CD4-positive, alpha-beta T cell treated with Interleukin-21 for 1 hour (primary cell): ENCODE measurements around the gene JOSD2.
"Not testable (repeated sequence)": the region's sequence is repeated elsewhere in the genome, so short reads cannot be mapped to it uniquely, and the experiment has no call there.

Experiments used
- DNase-seq: peaks from one replicate; pipeline ENCODE4 v3.0.0-alpha.2; 2020

The JOSD2 gene

DNA sequence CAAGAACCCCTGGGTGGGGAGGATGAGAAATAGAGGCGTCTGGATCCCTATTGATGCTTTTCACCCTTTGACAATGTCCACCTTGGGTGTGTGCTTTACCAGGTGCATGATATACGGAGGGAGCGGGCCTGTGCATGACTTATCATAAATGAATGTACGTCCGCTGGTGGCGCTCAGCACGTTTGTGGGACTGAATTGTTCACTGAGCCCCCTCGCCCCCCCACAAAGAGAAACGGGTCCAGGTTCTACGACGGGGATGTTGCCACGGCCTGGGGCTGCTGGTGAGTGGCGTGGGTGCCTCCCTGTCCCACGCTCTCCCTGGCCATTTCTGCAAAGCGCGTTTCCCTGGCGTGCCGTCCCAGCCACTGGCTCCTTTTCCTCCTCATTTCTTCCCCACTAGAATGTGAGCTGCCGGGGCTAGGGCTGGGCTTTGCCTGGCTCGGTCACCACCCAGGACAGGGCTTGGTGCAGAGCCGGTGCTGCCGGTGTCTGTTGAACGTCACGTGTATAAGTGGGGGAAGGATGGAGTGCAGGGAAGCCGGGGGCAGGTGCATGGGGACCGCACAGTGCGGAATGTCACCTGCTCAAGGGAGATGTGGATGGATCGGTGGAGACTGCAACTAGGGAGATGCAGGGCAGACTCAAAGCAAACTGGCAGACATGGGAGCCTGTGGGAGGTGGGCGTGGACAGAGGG, 35.7 kb upstream of the JOSD2 start:
- DNase-seq, result no peak

DNA sequence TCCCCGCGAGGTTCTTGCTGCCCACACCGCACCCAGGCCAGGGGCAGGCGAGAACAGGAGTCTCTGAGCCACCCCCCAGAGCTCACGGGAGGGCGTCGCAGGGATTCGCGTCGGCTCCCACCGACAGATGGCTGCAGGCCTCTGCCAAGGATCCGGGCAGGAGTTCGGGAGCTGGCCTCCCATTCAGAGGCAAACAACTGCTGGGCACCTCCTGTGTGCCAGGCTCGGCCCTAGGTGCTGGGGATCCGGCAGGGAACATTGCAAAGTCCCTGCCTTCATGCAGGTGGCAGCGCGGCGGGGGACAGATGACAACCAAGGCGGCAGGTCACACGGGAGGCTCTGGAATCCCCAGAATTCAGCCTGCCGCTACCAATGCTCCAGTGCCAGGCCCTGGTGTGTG, 32.0 kb upstream of the JOSD2 start:
- no peak for DNase-seq

DNA sequence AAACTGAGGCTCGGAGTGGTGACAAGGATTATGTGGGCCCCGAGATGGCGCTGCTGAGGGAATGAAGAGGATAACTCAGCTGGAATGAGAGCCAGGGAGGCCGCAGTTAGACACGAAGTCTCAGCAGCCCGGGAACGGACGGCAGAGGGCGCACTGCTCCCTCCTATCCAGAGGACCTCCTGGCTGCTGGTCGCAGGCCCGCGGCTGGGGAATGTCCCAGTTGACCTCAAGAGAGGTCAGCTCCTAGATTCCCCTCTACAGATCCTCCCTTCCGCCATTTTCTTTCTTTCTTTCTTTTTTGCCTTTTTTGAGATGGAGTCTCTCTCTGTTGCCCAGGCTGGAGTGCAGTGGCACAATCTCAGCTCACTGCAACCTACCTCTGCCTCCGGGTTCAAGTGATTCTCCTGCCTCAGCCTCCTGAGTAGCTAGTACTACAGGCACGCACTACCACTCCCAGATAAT, 26.8 kb upstream of the JOSD2 start:
- peak; percentile 50 for DNase-seq

DNA sequence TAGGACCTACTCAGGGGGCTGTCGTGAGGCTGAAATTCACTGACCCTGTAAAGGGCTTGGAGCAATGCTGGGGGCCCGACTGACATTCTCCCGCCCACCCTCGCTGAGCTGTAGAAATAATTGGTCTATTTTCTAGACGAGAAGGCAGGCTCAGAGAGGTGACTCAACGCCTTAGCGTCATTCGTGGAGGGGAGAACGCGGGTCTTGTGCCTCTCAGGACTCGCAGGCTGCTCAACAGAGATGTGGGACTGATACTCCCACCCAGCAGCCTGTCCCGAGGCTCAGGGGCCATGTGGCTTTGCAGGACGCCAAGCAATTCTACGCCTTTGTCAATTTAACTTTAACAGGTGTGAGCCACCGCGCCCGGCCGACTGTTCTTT, 26.3 kb upstream of the JOSD2 start:
- no peak for DNase-seq

DNA sequence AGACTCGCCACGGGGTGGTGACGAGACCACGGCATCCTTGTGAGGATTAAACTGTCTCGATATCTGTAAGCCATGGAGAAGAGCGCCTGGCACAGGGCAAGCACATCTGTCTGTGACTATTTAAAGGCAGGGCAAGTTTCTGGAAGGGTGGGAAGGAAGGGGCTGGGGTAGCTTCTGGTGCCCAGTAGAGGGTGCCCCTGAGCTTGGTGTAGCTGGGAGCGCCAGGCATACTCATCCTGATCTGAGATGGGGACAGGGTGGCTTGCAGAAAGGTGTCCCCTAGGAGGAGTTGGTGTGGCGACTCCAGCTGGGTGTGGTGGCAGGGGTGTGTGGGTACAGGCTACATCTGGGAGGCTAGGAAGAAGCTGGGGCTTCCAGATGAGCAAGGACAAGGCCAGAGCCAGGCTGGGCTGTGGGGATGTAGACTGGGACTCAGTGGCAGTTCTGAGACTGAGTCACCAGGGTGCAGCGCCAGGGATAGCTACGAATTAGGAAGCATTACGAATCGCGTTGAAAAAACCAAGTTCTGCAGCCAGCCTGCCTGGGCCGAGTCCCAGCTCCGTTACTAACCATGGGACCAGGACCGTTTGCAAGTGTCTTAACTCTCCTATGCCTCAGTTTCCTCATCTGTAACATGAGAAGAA, 25.8 kb upstream of the JOSD2 start:
- DNase-seq, result no peak

DNA sequence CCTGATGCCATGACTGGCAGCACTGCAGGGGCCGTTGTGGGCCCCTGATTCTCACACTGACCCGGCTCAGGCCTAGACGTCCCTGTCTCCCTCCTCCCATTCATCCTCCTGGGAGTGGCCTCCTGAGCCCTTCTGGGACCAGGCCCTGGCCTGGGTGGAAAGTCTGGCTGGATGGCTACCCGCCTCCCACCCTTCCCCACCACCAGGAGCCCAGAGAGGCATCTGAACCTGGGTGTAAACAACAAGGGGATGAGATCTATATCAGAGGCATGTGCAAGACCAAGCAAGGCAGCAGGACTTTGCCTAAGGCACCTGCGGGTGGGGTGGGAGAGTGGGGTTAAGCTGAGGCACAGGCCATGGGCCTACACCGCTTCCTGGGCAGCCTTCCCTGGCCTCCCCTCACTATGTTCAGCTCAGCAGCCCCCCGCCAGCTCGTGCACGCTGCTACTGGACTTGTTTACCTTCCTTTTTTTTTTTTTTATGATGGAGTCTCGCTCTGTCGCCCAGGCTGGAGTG, 24.7 kb upstream of the JOSD2 start:
- no peak for DNase-seq

DNA sequence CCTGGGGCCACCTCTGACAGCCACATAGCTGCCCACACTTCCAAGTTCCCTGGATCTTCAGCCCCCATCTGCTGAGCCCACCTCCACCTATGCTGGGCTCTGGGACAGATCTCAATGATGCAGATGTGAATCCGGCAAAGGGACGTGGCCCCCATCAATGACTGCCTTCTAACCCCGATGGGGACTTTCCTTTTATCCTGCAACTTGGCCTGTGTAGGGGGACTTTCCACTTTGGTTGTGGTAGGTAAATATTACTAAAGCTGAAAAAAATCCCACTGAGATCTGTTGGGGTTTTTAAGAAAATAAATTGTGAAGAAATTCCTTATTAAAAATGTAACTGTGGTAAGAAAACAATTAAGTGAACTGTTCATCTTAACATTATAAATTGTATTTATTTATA, 23.5 kb upstream of the JOSD2 start:
- DNase-seq, result no peak

DNA sequence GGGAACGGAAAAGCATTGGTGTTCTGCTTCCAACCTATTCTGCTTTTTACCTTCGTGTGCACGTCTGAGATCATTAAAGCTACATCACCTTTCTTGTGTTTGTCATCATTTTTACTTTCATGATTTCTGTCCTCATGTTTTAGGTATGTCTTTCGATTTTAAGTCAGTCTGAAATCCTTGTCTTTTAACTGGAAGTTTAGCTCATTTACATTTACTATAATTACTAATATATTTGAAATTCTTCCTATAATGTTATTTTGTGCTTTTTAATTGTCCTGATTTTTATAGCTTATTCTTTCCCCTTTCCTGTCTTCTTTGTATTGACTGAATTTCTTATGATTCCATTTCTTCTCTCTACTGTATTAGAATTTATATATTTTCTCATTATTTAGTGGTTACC, 22.0 kb upstream of the JOSD2 start:
- DNase-seq, result no peak

DNA sequence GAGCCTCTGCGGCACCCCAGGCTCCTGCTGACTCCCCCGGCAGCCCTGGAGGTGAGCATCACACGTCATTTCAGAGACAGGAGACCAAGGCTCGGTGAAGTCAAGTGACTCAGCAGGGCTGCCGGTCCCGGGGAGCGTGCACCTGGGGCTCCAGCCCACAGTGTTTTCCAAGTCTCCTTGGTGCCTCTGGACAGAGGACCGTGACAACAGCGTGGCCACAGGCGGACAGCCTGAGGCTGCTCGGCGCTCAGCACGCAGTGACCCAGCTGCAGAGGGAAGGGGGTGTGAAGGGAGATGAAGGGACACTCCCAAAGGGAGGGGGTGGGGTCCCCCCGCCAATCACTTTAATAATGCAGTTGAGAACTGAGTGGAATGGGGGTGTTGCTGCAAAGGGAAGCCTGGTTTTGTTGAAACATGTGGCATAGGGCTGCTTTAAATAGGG, 20.2 kb upstream of the JOSD2 start:
- DNase-seq, result no peak

DNA sequence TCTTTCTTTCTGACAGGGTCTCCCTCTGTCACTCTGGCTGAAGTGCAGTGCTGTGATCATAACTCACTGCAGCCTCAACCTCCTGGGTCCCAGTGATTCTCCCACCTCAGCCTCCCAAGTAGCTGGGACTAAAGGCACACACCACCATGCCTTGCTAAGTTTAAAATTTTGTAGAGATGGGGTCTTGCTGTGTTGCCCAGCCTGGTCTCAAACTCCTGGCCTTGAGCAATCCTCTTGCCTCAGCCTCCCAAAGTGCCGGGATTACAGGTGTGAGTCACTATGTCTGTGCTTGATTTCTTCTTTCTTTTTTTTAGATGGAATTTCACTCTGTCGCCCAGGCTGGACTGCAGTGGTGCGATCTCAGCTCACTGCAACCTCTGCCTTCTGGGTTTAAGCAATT, 17.1 kb upstream of the JOSD2 start:
- not testable (repeated sequence) for DNase-seq

DNA sequence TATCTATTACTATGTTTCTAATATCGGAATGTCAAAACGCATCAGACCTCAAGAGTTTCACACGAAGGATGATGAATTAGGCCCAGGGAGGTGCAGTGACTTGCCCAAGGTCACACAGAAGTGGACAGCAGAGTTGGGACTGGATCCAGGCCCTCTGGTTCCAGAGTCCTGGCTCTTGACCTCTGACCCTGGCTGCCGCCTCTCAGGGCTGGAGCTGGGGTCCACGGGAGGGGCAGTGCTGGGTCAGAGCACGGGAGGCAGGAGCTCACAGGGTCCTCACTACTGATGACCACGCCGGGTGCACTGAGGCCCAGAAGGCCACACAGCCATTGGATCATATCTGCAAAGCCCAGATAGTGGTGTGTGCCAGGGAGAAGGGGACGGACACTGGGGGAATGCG, 11.9 kb upstream of the JOSD2 start:
- DNase-seq, result no peak

DNA sequence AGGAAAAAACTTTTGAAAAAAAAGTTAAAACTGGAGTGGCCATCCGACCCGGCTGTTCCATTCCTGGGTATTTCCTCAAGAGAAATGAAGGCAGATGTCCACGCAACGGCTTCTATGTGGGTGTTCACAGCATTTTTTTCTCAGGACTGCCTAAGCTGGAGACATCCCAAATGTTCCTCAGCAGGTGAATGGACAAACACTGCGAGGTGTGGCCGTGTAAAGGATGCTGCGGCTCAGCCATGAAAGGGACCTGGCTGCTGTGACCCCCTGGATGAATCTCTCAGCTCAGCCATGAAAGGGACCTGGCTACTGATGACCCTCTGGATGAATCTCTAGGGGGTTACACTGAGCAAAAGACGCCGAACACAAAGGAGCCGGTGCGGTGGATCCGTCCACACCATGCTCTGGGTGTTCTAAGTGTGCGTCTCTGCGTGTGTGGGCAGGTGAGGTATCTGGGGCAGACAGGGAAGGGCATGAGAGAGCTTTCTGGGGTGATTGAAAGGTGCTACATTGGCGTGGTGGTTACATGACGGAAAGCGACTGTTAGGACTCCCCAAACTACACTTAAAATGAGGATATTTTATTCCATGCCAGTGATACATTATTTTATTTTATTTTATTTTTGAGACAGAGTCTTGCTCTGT, 10.0 kb upstream of the JOSD2 start:
- DNase-seq, result no peak

DNA sequence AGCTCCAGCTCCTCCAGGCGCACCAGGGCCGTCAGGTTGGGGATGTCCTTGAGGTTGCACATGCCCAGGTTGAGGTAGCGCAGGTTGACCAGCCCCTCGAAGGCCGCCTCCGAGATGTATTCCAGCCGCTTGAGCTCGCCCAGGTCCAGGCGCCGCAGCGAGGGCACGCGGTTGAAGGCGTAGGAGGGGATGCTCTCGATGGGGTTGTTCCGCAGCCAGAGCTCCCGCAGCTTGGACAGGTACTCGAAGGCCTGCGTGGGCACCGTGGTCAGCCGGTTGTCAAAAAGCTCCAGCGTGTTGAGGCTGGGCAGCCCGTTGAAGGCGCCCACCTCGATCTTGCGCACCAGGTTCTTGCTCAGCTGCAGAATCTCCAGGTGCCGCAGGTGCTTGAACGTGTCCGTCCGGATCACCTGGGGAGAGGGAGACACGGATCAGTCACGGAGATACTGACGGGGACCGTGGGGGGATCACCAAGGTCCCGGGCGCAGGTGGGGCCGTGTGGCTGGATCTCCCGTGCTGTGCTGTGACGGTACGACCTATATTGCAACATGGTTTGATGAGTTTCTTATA, 8.1 kb upstream of the JOSD2 start:
- no peak for DNase-seq

DNA sequence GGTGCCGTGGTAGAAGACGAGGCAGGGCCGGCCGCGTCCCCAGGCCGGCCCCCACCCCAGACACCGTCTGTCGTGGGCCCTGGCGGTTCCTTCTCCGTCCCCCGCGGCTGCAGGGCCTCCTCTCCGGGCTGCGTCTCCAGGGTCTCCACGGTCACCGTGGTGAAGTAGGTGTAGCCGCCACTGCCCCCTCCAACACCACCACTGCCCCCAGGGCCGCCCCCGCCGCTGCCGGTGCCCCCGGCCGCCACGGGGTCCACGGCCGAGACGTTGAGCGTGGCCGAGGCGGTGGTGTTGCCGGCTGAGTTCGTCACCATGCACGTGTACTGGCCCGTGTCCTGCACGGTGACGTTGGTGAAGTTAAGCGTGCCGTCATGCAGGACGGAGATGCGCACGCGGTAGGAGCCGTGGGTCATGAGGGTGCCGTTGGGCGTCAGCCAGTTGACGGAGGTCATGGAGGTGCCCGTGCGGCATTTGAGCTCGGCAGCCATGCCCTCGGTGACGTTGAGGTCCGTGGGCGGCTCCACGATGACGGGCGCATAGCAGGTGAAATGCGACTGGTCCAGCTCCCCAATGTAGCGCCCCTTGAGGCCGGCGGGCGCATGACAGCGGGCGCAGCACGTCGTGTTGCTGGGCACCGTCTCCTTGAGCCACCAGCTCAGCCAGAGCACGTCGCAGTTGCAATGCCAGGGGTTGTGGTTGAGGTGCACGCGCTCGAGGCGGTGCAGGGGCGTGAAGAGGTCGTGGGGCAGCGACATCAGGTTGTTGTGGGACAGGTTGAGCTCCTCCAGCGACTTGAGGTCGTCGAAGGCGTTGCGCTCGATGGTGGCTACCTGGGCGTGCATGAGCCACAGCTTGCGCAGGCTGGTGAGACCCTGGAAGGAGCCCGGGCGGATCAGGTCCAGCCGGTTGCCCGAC, 7.4 kb upstream of the JOSD2 start:
- no peak for DNase-seq

DNA sequence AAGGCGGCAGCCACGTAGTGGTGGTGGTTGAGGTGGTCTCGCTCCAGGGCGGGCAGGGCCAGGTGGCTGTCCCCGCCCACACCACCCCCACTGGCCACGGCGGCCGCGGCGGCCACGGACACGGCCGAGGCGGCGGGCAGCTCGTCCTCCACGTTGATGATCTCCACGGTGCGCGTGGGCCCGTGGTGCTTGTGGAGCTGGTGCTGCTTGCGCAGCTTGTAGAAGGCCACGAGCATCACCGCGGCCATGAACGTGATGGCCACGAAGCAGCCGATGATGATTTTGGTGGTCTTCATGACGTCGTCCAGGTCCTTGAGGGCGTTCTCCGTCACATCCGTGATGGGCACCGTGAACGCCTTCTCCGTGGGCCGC, 6.7 kb upstream of the JOSD2 start:
- no peak for DNase-seq

DNA sequence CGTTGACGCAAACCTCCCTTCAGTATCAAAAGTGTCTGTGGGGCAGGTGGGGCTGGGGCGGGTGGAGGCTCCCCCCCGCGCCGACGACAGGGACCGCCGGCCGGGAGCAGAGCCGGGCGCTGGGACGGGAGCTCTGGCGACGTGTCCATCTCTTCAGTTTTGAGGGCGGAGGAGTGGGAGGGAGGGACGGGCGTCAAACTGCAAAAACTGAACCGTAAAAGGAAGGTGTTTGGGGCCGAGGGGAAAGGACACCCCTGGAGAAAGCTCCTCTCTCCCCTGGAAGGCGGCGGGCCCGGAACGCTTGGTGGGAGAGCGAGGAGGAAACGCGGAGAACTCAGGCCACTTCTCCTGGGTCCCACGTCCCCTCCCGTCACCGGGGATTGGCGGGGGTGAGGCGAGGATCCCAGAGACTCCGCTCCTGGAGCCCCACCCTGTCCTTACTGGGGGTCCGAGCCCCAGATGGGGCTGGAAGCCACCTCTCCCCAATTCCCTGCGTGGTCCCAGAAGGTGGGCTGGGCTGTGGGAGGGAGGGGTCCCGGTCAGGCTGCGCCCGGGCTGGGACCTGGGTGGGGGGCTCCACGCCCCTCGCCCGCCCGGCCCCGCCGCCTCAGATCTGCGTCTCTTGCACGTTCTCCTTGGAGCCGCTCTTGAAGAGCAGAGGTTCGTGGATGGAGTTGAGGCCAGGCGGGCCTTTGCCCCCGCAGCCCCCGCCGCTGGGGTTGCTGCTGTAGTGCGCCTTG, 6.1 kb upstream of the JOSD2 start:
- no peak for DNase-seq

DNA sequence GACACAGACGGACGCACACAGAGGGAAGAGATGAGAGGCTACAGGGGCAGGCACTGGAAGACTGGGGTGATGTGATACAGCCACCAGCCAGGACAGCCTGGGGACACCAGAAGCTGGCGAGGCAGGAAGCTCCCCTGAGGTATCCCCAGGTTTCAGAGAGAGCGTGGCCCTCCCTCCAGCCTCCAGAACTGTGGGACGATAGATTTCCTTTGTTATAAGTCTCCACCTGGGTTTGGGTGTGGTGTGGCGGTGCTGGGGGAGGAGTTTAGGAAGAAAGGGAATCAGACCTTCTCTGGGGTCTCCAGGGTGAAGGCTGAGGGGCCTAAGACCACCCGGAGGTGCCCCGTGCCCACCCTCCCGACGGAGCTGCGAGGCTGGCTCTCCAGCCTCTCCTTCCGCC, 5.5 kb upstream of the JOSD2 start:
- DNase-seq, result no peak

DNA sequence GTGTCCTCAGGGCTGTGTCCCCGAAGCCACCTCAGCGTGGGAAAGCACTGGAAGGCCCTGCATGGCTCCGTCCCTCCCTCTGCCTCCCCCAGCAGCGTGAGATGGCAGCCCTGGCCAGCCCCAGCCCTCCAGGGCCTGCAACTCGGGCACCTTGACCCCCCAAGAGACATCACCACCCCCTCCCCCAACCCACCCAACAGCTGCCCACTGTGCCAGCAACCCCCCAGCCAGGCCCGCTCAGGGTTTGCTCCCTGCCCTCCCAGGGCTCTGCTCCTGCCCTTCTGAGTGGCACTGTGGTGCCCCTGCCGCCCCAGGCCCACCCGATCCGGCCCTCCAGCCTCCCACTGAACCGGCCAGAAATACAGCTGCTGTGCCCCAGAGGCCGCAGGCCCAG, 4.2 kb upstream of the JOSD2 start:
- no peak for DNase-seq

DNA sequence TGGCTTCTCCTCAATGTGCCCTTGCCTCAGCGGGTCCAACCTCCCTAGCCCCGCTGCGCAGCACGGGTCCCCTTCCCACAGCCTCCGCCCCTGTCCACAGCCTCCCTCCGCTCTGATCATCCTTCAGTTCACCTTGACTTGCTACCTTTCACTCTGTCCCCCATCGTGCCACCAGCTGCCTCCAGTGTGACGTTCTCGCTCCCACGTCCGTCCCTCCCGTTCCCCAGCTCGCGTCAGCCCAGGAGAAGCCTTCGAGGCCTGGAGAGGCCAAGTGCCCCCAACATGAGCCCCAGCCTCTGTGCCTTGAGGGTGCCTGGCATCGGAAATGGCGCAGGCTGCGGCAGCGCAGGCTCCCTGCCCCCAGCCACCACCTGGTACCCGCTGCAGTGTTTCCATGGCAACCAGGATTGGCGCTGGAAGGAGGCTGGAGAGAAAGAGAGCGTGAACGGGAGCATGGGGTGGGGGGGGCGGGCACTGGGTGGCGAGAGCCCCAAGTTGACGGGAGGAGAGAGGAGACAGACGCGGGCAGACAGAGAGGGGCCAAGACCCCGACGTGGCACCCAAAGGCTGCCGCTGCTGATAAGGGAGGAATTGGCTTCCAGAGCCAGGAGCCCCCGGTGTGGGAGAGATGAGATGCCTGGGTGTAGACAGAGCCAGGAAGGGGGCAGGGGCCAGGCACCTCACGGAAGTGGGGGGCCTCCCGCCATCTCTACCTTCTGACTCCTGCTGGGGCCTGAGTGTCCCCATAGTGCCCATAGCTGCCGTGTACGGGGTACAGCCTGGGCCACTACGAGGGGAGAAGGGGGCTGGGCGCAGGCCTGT, 3.6 kb upstream of the JOSD2 start:
- no peak for DNase-seq

DNA sequence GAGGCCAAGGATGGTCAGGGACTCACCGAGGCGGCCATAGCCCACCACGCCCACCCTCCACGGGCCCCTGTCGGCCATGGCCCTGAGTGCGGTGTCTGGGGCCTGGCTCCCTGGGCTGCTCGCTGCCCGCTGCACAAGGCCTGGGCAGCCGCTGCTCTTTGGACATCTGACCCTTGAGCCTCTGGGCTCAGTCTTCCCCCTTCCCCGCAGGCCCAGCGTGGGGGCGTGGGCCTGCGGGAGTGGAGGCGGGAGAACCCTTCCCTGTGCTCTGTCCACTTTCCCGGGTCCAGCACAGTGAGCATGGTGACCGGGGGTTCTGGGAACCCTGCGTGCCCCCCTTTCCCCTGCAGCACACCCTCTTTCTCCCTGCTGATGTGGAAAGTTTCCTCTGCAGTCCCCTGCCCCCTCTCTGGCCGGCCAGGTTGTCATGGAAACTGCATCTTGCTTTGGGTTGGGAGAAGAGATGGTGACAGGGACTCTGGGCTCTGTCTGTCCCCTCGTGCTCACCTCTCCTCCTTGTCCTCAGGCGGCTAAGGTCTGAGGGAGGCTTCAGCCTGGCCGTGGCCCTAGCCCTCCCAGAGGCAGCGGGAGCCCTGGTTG, 2.9 kb upstream of the JOSD2 start, which contains the start of gene ASPDH:
ASPDH (minus strand) TSS at position 168 of the 600 bp plus-strand sequence; CDS start at position 78, 90 bp downstream.
- DNase-seq, result no peak
